EH (cell line): ENCODE measurements around the gene SKAP1.

ENCODE experiments used
- DNase-seq: peaks from one replicate; pipeline ENCODE4 v3.0.0-alpha.2; 2015; ENCODE audit warnings: low read depth

The SKAP1 gene

DNA sequence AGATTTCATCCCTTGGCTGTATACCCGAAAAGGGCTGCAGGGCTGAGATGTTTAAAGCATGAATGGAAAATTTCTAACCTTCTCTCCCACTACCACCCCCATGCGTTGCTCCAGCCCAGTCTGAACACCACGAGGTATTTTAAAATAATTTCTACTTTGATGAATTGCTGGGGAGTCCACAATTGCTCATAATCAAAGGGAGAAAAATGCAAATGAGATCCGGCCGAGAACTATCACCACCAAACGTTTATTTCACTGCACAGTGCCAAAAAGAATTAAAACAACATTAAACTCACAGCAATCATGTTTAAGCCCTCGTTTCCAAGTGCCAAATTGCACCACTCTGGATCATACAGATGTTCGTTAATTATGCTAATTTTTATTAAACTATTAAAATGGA, 285.8 kb downstream of the SKAP1 start:
- DNase-seq = no peak

DNA sequence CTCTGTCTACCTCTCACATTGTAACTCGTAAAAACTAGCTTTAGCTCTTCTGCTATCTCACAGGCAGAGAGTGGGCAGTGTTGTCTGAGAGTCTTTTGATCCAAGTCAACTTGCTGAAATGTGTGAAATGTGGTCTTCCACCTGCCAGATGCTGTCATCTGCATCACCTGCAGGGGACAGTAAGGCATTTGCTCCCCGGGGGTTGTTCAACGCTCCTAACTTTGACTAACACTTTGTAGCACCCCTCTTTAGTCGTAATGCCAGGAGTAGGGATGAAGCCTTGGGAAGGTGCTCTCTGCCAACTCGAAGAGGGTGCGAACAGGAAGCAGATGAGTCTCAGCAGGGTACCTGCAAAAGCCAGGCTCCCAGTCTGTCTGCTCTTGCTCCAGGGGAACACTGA, 286.4 kb downstream of the SKAP1 start:
- DNase-seq = no peak

DNA sequence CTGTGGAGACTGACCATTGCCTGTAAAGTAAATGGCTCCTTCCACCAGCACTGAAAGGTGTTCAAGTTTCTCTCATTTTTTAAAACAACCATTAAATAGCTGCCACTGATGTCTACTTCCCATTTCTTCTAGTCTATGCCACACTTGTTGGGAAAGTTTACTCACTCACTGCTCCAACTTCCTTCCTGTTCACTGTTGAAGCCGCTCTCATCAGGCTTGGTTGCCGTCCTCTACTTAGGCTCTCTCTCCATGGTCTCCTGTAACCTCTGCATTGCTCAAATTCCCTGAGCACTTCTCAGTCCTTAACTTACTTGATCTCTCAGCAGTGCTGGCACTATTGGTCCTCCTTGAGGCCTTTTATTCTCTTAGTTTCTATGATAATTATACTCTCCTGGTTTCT, 290.1 kb downstream of the SKAP1 start:
- DNase-seq = peak; percentile 18

DNA sequence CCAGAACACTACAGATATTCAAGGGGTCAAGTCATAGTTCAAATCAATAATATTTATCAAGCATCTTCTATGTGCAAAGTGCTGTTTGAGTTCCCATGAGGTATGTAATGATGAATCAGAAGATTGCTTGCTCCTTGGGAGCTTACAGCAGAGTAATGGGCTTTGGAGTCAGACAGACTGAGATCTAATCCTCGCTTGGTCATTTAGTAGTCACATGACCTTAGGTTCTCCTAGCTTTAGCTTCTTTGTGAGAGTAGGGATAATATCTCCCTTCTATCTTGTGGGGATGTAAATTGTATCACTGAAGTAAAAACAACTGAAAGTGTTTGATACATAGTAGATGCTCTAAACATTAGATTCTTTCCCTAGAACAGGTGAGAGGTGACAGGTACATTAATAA, 292.4 kb downstream of the SKAP1 start:
- DNase-seq = no peak

DNA sequence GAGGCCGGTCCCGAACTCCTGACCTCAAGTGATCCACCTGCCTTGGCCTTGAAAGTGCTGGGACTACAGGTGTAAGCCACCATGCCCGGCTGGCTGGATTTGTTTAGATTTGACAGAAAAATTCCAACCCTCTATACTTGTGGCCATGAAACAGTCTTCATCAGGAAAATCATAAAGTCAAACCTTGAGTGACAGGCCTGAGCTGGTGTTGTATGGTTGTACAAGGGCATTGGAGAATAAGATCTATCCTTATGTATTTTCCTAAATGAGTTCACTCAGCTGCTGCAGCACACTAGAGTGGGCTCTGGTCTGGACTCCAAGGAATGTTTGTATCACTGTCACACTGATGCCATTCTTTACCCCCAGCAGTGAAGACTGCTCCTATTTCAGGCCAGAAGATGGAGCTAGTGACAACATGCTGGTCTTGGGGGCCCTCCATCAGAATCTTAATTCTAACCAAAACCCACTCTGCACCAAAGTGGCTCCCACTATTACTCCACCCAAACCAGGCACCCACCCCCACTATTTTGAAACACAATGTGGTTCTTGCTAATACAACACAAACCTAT, 295.0 kb downstream of the SKAP1 start:
- peak; percentile 38 for DNase-seq

DNA sequence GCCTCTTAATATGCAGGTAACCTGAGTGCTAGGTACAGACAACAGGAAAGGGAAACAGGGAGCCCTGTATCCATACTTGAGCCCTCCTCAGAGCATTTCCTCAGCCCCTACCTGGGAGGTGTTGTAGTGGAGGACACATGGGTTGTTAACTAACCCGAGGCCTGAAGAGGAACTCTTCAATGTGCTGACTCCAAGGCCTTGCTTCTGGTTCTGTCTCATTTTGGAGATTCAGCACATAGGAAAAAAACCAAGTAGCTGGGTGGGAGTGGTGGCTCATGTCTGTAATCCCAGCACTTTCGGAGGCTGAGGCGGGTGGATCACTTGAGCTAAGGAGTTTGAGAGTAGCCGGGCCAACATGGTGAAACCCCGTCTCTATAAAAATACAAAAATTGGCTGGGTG, 297.6 kb downstream of the SKAP1 start:
- no peak for DNase-seq

DNA sequence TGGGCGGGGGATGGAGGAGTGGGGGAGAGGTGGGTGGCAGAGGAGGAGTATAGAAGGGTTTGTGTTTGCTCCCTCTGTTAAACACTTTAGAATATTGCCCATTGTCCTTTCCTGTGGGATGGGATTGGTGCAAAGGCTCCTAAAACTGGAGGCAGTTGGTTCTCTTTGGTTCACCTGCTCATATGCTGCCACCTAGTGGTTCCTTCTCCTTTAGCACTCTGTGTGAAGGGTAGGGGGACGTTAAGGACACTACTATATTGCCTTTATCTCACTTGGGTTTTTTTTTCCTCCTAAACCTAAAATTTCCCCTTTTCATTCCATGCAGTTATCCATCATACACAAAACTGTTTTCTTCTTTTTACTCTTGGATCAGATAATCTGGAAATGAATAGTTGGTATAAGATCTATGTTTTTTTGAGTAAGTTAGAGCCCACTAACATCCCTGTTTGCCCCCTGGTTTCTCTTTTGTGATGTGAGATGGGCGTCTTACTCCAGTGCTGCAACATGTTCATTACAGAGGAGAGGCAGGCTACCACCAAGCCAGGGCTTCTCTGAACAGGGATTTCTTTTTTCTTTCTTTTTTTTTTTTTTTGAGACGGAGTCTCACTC, 298.7 kb downstream of the SKAP1 start:
- peak; percentile 70 for DNase-seq

DNA sequence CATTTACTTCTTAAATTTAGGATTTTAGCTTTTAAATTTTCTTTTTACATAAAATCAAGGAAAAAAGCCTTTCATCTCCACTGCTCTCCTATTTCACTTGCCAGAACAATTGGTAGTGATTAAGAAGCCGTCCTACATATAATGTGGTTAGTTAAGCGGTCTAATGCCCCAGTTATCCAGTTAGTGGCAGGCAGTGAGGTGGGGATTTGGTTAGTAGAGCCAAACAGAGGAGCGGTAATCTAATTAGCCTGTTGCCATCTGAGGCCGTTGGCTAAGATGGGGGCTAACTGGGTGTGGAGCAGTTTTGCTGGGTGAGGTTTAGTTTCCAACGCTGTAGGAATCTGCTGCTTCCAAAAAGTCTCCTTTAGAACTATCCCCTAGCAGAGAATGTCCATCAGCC, 300.0 kb downstream of the SKAP1 start:
- DNase-seq = no peak

DNA sequence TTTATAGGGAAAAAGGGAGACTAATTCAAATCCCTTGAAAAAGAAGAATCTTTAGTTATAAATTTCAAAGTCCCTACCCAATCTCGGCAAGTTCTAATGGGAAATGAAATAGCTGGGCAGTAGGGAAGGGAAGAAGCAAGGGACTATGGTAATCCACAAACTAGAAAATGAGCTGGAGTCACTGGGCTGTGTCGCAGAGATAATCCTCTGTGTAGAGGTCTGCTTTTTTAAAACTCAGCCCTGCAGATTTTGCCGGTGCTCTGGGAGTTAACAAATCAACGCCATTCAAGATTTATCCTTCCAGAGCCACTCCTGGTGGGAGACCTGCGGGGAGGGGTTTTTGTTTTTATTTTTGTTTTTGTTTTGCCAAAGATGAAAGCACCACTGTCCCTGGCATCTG, 301.6 kb downstream of the SKAP1 start:
- no peak for DNase-seq

DNA sequence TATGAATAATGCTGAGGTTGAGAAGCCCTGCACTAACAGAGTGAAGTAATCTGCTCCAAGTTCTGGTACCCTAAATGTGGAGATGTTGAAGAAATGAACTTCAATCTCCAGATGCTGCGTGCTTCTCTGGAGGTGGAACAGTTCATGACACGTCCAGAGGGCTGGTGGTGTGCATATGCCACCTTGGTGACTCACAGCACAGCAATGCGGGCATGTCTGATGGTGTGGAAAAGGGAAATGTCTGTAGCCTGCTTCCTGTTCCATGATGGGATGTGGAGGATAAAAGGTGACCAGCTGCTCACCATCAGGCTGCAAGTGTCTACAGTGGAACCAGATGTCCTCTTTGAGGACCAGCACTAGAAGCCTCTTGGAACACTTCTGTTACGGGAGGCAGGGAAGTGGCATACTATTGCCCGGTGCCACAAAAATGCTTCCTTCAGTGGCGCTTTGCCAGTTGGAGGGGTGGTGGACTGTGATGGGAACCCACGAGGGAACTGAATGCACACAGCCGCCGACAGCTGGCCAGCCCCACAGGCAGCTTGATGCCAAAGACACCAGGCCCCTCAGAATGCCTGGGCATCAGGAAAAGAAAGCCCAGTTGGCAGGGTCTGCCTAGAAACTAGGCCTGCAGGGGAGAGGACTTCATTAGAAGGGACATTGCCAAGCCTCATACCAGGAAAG, 302.5 kb downstream of the SKAP1 start:
- peak; percentile 61 for DNase-seq

DNA sequence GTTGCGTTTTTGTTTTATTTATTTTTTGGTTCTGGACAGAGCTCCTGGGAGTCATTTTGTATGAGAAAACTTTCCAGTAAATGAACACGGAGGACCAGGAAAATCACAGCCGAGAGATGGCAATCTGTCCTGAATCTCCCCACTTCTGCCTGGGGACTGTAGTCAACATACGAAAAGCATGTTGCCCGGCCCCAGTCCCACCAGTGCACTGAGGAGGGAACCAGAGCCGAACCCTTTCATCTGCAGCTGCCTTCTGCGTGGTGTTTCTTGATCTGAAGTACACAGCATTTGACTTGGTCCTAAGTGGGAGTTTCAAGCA, 303.5 kb downstream of the SKAP1 start:
- DNase-seq = no peak

DNA sequence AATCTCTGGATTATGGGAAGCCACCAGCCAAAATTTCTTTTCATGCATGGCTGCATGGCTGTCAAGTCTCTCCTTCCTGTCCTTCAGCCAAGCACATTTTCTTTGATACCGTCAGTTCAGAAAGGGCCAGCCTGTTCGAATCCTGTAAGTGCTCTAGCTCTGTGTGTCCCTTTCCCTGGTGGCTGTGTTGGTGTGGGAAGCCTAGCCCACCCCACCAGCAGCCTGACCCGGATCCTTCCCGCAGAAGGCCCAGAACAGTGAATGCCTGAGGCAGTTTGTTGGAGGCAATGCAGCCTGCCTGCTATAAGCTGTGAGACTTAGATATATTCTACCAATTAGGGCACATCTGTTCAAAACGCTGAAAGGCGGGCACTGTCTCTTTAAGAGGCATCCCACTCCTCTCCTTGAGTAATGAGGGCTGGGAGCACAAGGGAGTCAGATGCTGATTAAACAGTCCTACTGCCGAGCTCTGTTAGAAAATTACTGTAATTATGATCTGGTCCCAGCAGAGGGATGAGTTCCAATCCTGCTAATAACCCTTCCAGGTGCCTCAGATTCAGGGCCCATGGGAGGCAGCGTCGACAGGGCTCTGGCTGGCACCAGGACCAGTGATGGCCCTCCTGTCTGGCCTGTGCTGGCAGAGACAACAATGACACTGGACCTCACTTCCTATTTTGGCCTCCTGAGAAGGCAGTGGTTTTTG, 304.0 kb downstream of the SKAP1 start:
- DNase-seq = no peak

DNA sequence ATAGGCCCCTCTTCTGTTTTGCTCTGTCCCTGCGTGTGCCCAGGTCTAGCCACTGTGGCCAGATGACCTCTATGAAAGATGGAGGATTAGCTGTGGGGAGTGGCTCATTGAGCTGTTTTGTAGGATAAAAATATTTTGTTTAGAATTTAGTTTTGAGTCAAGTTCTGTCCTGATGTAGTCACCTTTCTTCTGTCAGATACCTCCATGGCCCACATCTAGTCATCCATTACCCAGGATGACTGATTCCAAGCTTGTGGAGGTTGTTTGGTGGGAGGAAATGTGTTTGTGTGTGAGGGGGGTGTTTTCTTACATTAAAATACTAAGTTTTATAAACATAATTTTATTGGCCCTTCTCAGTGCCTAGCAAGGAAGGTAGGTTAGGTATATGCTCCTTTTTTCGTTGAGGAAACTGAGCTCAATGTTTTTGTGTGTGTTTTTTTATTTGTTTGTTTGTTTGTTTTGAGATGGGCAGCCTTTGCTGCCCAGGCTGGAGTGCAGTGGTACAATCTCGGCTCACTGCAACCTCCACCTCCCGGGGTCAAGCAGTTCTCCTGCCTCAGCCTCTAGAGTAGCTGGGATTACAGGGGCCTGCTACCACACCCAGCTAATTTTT, 306.1 kb downstream of the SKAP1 start:
- no peak for DNase-seq

DNA sequence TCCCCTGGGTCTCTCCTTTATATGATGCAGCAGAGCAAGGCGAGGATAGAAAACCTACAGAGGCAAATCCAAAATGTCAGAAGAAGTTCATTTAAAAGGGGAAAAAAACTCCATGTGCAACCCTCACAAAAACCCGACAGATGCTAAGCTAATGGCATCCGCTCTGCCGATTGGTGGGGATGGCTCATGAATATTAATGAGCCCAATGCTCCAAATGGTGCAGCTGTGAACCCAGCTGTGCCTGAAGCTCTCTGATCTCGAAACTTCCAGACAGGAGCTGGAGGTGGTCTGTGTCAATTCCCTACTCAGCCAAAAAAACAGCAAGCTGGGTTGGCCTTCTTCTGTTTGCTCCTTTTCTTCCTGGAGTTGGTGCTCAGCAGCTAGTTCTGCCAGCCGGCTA, 306.9 kb downstream of the SKAP1 start:
- no peak for DNase-seq

DNA sequence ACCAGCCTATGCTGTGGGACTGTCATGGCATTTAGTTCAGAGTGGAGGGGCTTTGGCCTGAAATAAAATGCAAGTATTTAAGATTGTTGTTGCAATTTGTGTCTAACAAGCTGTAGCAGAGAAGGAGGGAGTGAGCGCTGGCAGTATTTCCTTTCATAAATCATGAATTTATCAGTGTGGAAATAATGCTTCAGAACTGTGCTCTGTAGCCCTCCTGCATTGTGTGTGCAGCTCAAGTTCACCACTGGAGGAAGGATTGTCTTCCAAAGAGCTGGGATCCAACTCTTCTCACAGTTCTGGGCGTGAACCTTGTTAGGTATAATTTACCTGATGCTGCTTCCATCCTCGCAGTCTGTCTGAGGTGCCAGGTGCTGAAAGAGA, 307.4 kb downstream of the SKAP1 start:
- DNase-seq = no peak

DNA sequence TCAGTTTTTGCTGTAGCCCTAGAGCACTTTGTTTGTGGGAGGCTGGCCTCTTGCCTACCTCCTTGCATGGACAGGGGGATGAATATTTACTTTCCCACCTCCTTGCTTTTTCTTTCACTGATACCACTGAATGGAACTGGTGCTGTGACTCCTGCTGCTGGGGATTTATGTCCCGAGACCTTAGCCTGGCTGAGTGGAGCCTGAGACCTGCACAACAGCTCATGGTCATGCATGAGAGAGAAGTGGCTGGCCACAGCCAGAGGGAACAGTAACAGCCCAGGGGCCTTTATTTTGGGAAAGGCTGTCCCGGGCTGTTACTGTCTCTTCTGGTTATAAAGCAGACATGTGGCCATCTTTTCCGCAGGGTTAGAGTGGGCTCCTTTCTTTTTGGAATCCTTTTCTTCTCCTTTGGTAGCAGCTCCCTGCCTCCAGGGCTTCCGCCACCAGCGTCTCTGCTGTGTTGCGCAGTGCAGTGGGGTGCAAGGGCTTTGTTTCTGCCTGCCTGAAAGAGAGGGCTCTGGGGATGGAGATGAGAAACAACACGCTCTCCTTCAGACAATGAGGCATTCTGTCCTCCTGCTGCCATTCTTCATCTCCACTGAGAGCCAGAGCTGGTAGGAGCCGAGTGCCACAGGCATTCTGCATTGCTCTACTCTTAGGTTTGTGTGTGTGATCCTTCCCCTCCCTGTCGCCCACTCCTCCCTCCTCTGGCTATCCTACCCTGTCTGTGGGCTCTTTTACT, 307.9 kb downstream of the SKAP1 start:
- DNase-seq = no peak

DNA sequence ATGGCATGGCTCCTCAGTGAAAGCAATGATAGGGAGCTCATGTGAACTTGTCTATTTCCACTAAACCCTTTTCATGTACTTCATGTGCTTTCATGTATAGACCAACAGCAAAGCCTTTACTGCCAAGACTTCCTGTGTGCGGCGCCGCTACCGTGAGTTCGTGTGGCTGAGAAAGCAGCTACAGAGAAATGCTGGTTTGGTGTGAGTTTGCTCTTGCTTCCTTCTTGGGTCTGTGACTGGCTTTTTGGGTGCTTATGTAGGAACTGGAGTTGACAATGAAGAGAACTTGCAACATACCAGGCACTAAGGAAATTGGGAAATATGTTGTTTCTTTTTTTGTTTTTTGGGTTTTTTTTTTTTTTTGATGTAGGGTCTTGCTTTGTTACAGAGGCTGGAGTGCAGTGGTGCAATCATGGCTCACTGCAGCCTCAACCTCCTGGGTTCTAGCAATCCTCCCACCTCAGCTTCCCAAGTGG, 316.8 kb downstream of the SKAP1 start:
- DNase-seq = no peak

DNA sequence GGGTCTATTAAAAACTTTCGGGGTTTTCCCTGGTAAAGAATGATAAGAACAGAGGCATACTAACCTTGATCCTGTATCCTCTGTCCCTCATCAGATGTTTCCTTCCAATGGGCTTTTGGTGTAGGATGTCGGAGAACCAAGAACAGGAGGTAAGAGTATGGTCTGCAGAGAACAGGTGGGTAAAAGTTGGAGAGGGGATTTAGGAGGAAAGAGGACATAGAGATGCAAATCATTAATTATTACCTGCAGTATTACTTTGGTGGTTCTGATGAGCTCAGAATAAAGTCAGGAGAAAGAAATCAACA, 318.1 kb downstream of the SKAP1 start:
- no peak for DNase-seq

DNA sequence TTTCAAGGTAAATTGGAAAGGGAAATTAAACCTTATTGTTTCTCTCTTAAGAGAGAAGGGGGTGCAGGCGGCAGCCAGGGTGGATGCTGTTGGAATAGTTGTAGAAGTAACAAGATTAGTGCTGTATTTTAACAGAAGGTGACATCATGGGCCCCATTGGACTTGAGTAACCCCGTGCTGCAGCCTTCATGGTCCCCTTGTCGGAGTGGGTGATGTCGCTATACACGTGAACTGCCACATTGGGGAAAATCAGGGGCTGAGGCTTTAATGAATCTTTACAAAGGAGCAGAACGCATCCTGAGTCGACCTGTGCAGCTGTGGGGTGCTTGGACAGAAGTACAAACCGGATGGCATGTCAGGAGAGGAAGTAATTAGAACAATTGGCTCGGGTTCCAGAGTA, 319.3 kb downstream of the SKAP1 start:
- DNase-seq = no peak

DNA sequence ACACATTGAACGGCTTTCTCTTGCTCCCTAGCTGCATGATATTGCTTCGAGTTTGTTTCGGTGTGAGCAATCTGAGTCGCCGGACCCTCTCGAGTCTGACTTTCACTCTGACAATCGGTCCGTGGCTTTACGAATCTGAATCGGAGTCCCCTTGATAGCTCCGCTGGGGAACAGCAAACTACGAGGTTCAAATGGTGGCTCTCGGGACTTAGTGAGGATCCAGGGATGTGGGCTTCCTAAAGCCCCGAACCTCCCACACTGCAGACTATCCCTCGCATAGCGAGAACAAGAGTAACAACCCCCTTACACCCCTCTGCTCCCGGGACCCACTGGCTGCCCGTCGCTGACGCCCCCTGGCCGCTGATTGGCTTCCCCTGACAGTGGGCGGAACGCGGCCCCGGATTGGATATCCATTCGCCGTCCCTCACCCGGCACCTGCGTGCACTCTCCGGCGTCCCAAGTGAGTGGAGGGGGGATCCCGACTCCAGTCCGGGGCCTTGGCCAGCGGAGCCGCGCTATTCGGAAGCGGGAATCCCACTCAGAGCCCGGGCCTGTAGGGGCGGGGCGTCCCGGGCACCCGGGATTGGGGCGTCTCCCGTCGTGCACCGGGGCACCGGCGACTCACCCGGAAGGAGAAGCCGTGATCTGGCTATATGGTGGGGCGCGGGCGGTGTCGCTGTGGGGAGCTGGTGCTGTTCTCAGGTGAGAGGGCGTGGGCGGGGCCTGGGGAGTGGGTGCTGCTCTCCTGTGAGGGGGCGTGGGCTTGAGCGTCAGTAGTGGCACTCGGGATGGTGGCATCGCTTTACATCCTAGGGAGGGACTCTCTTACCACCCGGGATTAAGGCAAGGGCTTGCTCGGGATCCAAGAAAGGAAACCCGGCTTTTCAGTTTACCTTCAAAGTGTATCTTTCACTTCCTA, 322.6 kb downstream of the SKAP1 start, which contains the start of gene SNX11:
SNX11 (plus strand) TSS at position 630 of the 919 bp plus-strand sequence. CDS start 4,278 bp downstream, outside the sequence.
- peak; percentile 89 for DNase-seq

DNA sequence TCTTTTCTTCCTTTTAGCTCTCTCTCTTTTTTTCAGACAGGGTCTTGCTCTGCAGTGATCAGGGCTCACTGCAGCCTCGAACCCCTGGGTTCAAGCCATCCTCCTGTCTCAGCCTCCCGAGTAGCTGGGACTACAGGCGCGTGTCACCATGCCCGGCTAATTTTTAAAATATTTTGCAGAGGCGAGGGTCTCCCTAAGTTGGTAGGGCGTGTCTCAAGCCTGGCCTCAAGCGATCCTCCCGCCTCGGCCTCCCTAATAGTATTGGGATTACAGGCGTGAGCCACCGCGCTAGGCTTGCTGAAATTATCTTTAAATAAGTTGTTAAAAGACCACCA, 323.2 kb downstream of the SKAP1 start:
- no peak for DNase-seq
